ENCODE measurements around the gene TTC6.
A peak's percentile ranks its signal among the peaks of the same experiment; 100 is the strongest.

The TTC6 gene

GRCh38 chr14:37573356-37573755 lies 22.1 kb upstream of the TTC6 start:
- no peak for TF ChIP-seq CTCF (IDR thresholded peaks at IDR 0.05; ENCODE audit: extremely low read depth, insufficient read depth, missing control alignments)
- DNase-seq (ENCODE audit: low spot score): no peak
- in situ Hi-C loops (cut with MboI; ENCODE audit: low pct_unique_long_range_greater_than_20kb, low sequenced_read_pairs, unreplicated experiment): no loop called here

- in situ Hi-C loops (cut with MboI; ENCODE audit: low pct_unique_long_range_greater_than_20kb, low sequenced_read_pairs, unreplicated experiment): loop anchor here (25.0 kb wide), 2 partner anchors 917 to 1067 kb away; partner anchors contain the start of genes NKX2-1 and PAX9
- DNase-seq (ENCODE audit: low spot score): no peak
- no peak for TF ChIP-seq CTCF (IDR thresholded peaks at IDR 0.05; ENCODE audit: extremely low read depth, insufficient read depth, missing control alignments)
Measured at GRCh38 chr14:37579274-37579673, 16.2 kb upstream of the TTC6 start.

- in situ Hi-C loops (cut with MboI; ENCODE audit: low pct_unique_long_range_greater_than_20kb, low sequenced_read_pairs, unreplicated experiment): loop anchor here (25.0 kb wide), 2 partner anchors 918 to 1068 kb away; partner anchors contain the start of genes NKX2-1 and PAX9
- DNase-seq (ENCODE audit: low spot score): no peak
- TF ChIP-seq CTCF (IDR thresholded peaks at IDR 0.05; ENCODE audit: extremely low read depth, insufficient read depth, missing control alignments): no peak
Measured at GRCh38 chr14:37580146-37580545, 15.3 kb upstream of the TTC6 start.

GRCh38 chr14:37583358-37584210 lies 11.8 kb upstream of the TTC6 start:
- peak; percentile 8 for DNase-seq (ENCODE audit: low spot score)
- no peak for TF ChIP-seq CTCF (IDR thresholded peaks at IDR 0.05; ENCODE audit: extremely low read depth, insufficient read depth, missing control alignments)
- in situ Hi-C loops (cut with MboI; ENCODE audit: low pct_unique_long_range_greater_than_20kb, low sequenced_read_pairs, unreplicated experiment): loop anchor here (25.0 kb wide), 2 partner anchors 921 to 1071 kb away; partner anchors contain the start of genes NKX2-1 and PAX9

- in situ Hi-C loops (cut with MboI; ENCODE audit: low pct_unique_long_range_greater_than_20kb, low sequenced_read_pairs, unreplicated experiment): loop anchor here (25.0 kb wide), 2 partner anchors 922 to 1072 kb away; partner anchors contain the start of genes NKX2-1 and PAX9
- DNase-seq (ENCODE audit: low spot score): peak; percentile 22
- TF ChIP-seq CTCF (IDR thresholded peaks at IDR 0.05; ENCODE audit: extremely low read depth, insufficient read depth, missing control alignments): no peak
Measured at GRCh38 chr14:37584211-37585100, 11.0 kb upstream of the TTC6 start.

- DNase-seq (ENCODE audit: low spot score): peak; percentile 7
- in situ Hi-C loops (cut with MboI; ENCODE audit: low pct_unique_long_range_greater_than_20kb, low sequenced_read_pairs, unreplicated experiment): loop anchor here (25.0 kb wide), 2 partner anchors 923 to 1073 kb away; partner anchors contain the start of genes NKX2-1 and PAX9
- TF ChIP-seq CTCF (IDR thresholded peaks at IDR 0.05; ENCODE audit: extremely low read depth, insufficient read depth, missing control alignments): no peak
Measured at GRCh38 chr14:37585101-37585511, 10.3 kb upstream of the TTC6 start.

Data from GM13977 (cell line).